GM18951 (cell line): ENCODE measurements around the gene STOML3.
"Not testable (repeated sequence)": the region's sequence is repeated elsewhere in the genome, so short reads cannot be mapped to it uniquely, and the experiment has no call there.

Experiments used
- POLR2A ChIP-seq: IDR thresholded peaks from 4 replicates; pipeline ENCODE4 v1.6.1; 2011; ENCODE audit warnings: mild to moderate bottlenecking; ENCODE audit not compliant: insufficient read length, insufficient read depth; ENCODE audit errors: extremely low read depth
- in situ Hi-C: fragments of 300-500 bp; cut with MboI; formaldehyde crosslinking; loops from one replicate; pipeline ENCODE4 v1.12.0; 2022; ENCODE audit warnings: low sequenced_read_pairs, mixed read lengths, inconsistent platforms; ENCODE audit not compliant: unreplicated experiment

The STOML3 gene

GRCh38 chr13:39023316-39023715, 32.7 kb upstream of the STOML3 start:
- in situ Hi-C loops = no loop called here

GRCh38 chr13:39020853-39021462, 30.3 kb upstream of the STOML3 start:
- in situ Hi-C loops = no loop called here
- TF ChIP-seq POLR2A = no peak

More at GRCh38 chr13:39023316-39023715, 32.7 kb upstream of the STOML3 start:
- no peak for TF ChIP-seq POLR2A

GRCh38 chr13:39016787-39017186, 26.2 kb upstream of the STOML3 start:
- no peak for TF ChIP-seq POLR2A
- in situ Hi-C loops = no loop called here

GRCh38 chr13:39016087-39016486, 25.5 kb upstream of the STOML3 start:
- in situ Hi-C loops = no loop called here
- no peak for TF ChIP-seq POLR2A

GRCh38 chr13:39013462-39013861, 22.8 kb upstream of the STOML3 start:
- no peak for TF ChIP-seq POLR2A
- in situ Hi-C loops = no loop called here

DNA sequence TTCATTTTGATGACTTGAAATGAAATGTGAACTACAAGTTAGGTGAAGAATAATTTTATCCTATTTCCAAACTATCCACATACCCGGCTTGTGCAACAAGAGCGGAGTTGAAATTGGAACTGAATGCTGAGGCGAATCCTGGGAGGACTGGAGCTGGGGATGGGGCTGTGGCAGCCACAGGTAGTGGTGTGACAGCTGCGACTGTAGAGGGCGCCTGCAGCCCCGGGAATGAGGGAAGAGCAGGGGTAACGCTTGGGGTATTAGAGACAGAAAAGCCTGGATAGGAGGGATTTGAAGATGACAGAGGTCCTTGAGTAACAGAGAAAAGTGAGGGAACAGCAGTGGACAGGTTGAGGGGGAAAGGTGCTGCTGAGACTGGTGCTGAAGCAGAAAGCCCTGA, 22.0 kb upstream of the STOML3 start:
- in situ Hi-C loops = no loop called here
- no peak for TF ChIP-seq POLR2A

- in situ Hi-C loops = not testable (repeated sequence)
Measured at GRCh38 chr13:39006371-39007111, 15.9 kb upstream of the STOML3 start.

GRCh38 chr13:38998739-38999138, 8.1 kb upstream of the STOML3 start:
- TF ChIP-seq POLR2A = no peak
- in situ Hi-C loops = no loop called here

GRCh38 chr13:38993381-38993780, 2.8 kb upstream of the STOML3 start:
- in situ Hi-C loops = no loop called here
- TF ChIP-seq POLR2A = no peak

- in situ Hi-C loops = no loop called here
- TF ChIP-seq POLR2A = no peak
Measured at GRCh38 chr13:38981096-38981495, 9.5 kb downstream of the STOML3 start.

DNA sequence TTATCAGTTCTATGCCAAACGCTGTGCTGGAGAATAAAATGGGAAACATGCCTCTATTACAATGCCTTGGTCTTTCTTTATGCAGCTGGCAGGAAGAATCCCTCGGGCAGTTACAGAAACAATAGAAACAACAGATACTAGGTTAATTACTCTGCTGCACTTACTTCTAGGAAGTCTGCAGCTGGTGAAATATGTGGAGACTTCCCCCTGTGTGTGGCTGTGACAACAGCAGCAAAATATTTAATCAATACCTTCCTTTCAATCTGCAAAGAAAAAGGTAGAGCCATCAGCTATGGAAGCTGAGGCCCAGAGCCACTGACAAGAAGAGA, 9.9 kb downstream of the STOML3 start:
- TF ChIP-seq POLR2A = no peak
- in situ Hi-C loops = no loop called here

DNA sequence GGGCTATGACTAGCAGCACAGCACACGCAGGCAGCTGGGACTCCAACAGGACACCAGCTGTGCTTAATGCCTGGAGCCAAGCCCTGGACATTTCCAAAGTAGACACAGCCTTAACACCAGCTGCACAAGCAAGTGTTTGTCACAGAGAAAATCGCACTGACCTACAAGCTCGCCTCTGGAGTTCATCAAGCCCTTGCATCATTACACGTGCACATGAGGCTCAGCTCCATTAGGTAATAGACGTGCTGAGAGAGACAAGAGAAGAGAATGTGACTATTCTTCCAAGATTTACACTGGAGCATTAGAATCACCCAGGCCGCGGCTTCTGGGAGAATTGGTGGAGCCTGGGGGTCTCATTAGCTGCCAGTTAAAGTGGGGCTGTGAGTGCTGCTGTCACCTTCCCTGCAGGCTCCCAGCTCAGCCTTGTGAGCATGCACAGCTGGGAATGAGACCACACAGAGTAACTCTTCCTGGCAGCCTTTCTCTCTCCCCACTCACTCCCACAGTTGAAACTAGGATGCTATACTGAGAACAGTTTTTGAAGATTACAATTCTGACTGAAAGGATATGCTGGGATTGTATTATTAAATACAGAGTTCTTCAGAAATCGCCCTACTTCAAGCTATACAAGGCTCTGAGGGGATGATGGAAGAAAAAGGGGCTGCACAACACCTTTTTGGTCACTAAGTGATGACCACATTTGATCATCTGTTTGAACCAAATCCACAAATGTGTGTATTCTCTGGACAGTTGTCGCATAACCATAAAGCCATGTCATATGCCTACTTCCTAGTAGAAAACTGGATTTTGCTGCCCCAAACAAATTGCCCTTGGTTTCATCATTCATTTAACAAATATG, 10.5 kb downstream of the STOML3 start:
- no peak for TF ChIP-seq POLR2A
- in situ Hi-C loops = no loop called here

DNA sequence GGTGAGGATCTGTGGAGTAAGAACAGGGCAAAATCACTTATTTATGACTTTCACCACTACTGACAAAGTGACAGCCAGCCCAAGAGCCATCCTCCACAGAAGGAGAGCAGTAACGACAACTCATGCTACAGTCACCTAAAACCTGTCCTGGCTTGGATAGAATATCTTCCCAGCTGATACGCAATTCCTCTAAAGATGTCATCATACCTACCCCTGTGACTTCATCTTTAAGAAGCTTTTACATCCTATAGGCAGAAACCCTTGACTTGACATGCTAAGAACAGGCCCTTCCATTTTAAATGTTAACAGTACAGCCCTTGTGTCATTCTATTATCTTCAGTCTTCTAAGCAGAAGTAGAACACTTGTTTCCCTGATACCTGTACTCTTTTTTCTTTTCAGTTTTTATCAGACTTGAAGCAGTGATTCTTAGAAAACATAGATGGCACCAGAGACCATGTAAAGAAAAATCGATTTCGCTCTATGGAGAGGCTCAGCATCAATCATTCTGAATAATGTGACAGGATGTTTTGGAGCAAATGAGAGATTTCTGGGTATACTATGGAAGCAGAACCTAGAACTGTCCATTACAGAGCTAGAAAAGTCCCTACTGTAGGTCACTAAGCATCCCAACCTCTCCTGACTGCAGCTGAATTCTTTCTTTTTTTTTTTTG, 20.1 kb downstream of the STOML3 start:
- in situ Hi-C loops = no loop called here
- TF ChIP-seq POLR2A = no peak
